Kidney (tissue), 14 donors: ENCODE results near the gene ZNF398. TPM values are rescaled to one million over a fixed set of nuclear protein-coding genes. Genes with fewer than 3 reads are reported as not detected.

Experiments used
- DNase-seq, 5 donors: peaks; one replicate each; pipeline ENCODE4 v3.0.0-alpha.2; 2013 to 2020
- FAIRE-seq: peaks from 2 replicates; lab custom pipeline; 2012; peaks lifted over from hg19 to GRCh38; lab: Jason Lieb, UNC
- H3K27ac ChIP-seq, 2 donors: one replicate each; pipeline ENCODE4 v1.7.0; 2013; ENCODE audit warnings: low read depth in 2 of 2, low read length in 2 of 2, inconsistent platforms in 1 of 2
- H3K27me3 ChIP-seq: one replicate; pipeline ENCODE4 v1.7.1; 2013; ENCODE audit warnings: low read length, inconsistent platforms; ENCODE audit not compliant: control insufficient read depth, insufficient read depth
- H3K36me3 ChIP-seq, 3 donors: one replicate each; pipeline versions ENCODE4 v1.7.0 to v1.7.1; 2013; ENCODE audit warnings: low read length in 3 of 3, control low read depth in 1 of 3, inconsistent platforms in 1 of 3; ENCODE audit not compliant: insufficient read depth in 3 of 3, control insufficient read depth in 2 of 3
- H3K4me1 ChIP-seq, 3 donors: one replicate each; pipeline versions ENCODE4 v1.7.0 to v1.7.1; 2013; ENCODE audit warnings: low read length in 3 of 3, inconsistent platforms in 1 of 3, low read depth in 1 of 3; ENCODE audit not compliant: control insufficient read depth in 2 of 3, insufficient read depth in 2 of 3
- H3K4me3 ChIP-seq, 3 donors: one replicate each; pipeline versions ENCODE4 v1.7.0 to v1.8.1; 2013; ENCODE audit warnings: low read length in 3 of 3, control low read depth in 1 of 3, inconsistent platforms in 1 of 3
- H3K9ac ChIP-seq, 3 donors: one replicate each; pipeline versions ENCODE4 v1.7.0 to v1.7.1; 2013; ENCODE audit warnings: low read length in 3 of 3, control low read depth in 1 of 3, inconsistent platforms in 1 of 3
- H3K9me3 ChIP-seq, 3 donors: one replicate each; pipeline versions ENCODE4 v1.7.0 to v1.7.1; 2013; ENCODE audit warnings: low read length in 3 of 3, control low read depth in 1 of 3, inconsistent platforms in 1 of 3; ENCODE audit not compliant: control insufficient read depth in 2 of 3, insufficient read depth in 1 of 3
- CTCF ChIP-seq: IDR thresholded peaks from 3 replicates; pipeline ENCODE4 v1.5.1; 2012; ENCODE audit warnings: mild to moderate bottlenecking, moderate library complexity, borderline replicate concordance; ENCODE audit not compliant: insufficient read depth; ENCODE audit errors: extremely low read depth
- intact Hi-C: fragments of 100-400 bp; cut with DNase I; formaldehyde crosslinking; loops from one replicate; pipeline ENCODE4 v1.11.1; 2022
- polyA plus RNA-seq: library from polyadenylated mRNA; stranded (reverse); fragments of 350-450 nt; fragmentation: Illumina TruSeq; extraction: RNeasy Lipid Tissue Mini Kit (QIAGEN cat#74804); gene quantifications from one replicate; pipeline ENCODE4 v1.2.3, GENCODE V29; 2014; ENCODE audit warnings: low read depth, low replicate concordance; ENCODE audit not compliant: insufficient read depth
- total RNA-seq: library from RNA; stranded (reverse); fragmentation: NEBNext Ultra II Directional; extraction: Animal tissue kit (Norgen Biotek cat#: 25700); gene quantifications from one replicate; pipeline ENCODE4 v1.2.1, GENCODE V29; 2021
- donor health status: control.
- donor health status: control.
- donor health status: control.
- donor health status: control.
- donor health status: control.
- donor health status: DM: yes; HTN: yes; CAD: no.
- donor health status: Normal renal cell carcinoma (clear cell type).

Gene ZNF398
- total and polyA plus RNA-seq, 2 donors from 2014 or later = 3.2 to 12.6 TPM

GRCh38 chr7:149161241-149161848 is 14.1 kb downstream of the ZNF398 start:
- no peak for FAIRE-seq
- Histone ChIP-seq H3K36me3 (peaks cover 0 to 10% (median 8%) of the 10 kb centered on the region in 3 donors), H3K4me1 (no peaks in the 10 kb centered on the region)

GRCh38 chr7:149166142-149166541 is 18.9 kb downstream of the ZNF398 start:
- no peak for TF ChIP-seq CTCF
- intact Hi-C loops = no loop called here
- Histone ChIP-seq H3K27ac (no peak overlapping the region), H3K4me1 (no peaks in the 10 kb centered on the region), H3K4me3 (no peak overlapping the region), H3K9ac (no peak overlapping the region), H3K27me3 (no peaks in the 10 kb centered on the region), H3K9me3 (no peaks in the 10 kb centered on the region), H3K36me3 (peaks cover 0 to 28% (median 25%) of the 10 kb centered on the region in 3 donors)
- DNase-seq = no peak
- FAIRE-seq = no peak

More at GRCh38 chr7:149161241-149161848, 14.1 kb downstream of the ZNF398 start:
- Histone ChIP-seq H3K9ac (no peak overlapping the region), H3K9me3 (no peaks in the 10 kb centered on the region), H3K4me3 (no peak overlapping the region), H3K27ac (no peak overlapping the region), H3K27me3 (no peaks in the 10 kb centered on the region)
- no peak for TF ChIP-seq CTCF
- no peak for DNase-seq
- intact Hi-C loops = no loop called here

GRCh38 chr7:149166630-149167352 is 19.5 kb downstream of the ZNF398 start:
- no peak for FAIRE-seq
- no peak overlapping the region for H3K9ac ChIP-seq
- H3K9me3 ChIP-seq = no peaks in the 10 kb centered on the region

More at GRCh38 chr7:149166630-149167352, 19.5 kb downstream of the ZNF398 start:
- no peak for TF ChIP-seq CTCF
- Histone ChIP-seq H3K27ac (no peak overlapping the region), H3K4me1 (no peaks in the 10 kb centered on the region), H3K4me3 (no peak overlapping the region), H3K27me3 (no peaks in the 10 kb centered on the region), H3K36me3 (peaks cover 0 to 28% (median 25%) of the 10 kb centered on the region in 3 donors)
- no peak for DNase-seq
- intact Hi-C loops = no loop called here
